ENCODE measurements around the gene UNC79.

GRCh38 chr14:93493054-93493453 is 62.3 kb downstream of the UNC79 start:
- TF ChIP-seq EZH2 (IDR thresholded peaks at IDR 0.05; ENCODE audit: low read depth) (no peak), CTCF (conservative IDR thresholded peaks at IDR 0.05) (no peak)

Data from PC-9 (cell line).